Hematopoietic multipotent progenitor cell treated with erythropoietin and hydrocortisone succinate and interleukin-3 and kit ligand, for 15 days (in vitro differentiated cells): ENCODE data around the gene LY6G6D.

Experiments
- DNase-seq: peaks from one replicate; pipeline ENCODE4 v3.0.0-alpha.2; 2015; ENCODE audit warnings: low spot score

LY6G6D gene

GRCh38 chr6:31715022-31715958, at the start of gene LY6G6D:
Gene LY6G6D (plus strand): TSS chr6:31715348. CDS start chr6:31715356, 8 bp downstream.
- DNase-seq, result no peak

DNA sequence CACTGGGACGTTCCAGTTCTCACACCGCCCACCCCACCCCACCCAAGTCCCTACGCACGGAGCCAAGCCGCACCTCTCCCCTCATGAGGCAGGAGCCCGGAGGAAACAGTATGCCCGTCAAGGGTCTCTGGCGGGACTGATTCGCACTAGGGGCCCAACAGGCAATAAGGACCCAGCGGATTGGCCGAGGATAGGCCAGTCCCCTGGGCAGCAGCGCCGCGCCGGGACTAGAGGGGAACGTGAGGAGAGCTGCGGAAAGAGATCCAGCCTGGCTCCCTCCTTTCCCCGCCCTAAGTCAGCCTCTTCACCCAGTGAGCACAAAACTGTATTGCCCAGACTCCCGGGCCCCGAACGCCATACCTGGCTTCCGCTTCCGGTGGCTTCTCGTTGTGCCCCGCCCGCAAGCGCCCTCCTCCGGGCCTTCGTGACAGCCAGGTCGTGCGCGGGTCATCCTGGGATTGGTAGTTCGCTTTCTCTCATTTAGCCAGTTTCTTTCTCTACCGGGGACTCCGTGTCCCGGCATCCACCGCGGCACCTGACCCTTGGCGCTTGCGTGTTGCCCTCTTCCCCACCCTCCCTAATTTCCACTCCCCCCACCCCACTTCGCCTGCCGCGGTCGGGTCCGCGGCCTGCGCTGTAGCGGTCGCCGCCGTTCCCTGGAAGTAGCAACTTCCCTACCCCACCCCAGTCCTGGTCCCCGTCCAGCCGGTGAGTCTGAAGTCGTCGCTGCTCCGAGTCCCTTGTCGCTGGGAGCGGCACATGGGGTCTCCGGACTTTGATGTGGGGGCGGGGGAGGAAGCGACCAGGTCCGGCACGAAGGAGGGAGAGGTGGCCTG, 49.4 kb upstream of the LY6G6D start, which contains the start of gene CSNK2B:
TSS of gene CSNK2B (plus strand) at position 580 of the 836 bp plus-strand sequence. CDS start 752 bp downstream, outside the sequence.
- peak; percentile 98 for DNase-seq

GRCh38 chr6:31666337-31666965, 48.7 kb upstream of the LY6G6D start:
- DNase-seq, result no peak

- DNase-seq, result no peak
Observed at GRCh38 chr6:31669676-31670075, 45.5 kb upstream of the LY6G6D start, which contains the start of gene LY6G5B. Gene LY6G5B (plus strand): TSS chr6:31669976. CDS start chr6:31670951, 975 bp downstream.

- DNase-seq, result no peak
Observed at GRCh38 chr6:31676322-31676903, 38.7 kb upstream of the LY6G6D start.

DNA sequence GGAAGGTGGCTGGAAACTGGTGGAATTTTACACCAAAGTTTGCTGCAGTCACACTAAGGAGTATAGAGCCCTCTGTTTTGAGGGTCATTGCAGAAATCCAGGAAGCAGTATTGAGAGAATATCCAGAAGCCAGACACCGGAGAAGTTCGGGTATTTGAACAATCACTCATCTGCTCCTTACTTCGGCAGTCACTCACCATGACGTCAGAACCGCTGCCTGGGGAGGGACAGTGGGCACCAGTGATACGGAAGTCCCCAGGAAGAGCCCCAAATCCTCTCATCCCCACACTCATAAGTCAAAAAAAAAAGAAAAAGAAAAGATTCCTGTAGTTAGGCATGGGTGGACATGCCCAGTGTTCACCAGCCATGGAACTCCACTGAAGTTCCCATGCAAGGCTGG, 38.2 kb upstream of the LY6G6D start:
- DNase-seq, result no peak

- no peak for DNase-seq
Observed at GRCh38 chr6:31677955-31678354, 37.2 kb upstream of the LY6G6D start.

DNA sequence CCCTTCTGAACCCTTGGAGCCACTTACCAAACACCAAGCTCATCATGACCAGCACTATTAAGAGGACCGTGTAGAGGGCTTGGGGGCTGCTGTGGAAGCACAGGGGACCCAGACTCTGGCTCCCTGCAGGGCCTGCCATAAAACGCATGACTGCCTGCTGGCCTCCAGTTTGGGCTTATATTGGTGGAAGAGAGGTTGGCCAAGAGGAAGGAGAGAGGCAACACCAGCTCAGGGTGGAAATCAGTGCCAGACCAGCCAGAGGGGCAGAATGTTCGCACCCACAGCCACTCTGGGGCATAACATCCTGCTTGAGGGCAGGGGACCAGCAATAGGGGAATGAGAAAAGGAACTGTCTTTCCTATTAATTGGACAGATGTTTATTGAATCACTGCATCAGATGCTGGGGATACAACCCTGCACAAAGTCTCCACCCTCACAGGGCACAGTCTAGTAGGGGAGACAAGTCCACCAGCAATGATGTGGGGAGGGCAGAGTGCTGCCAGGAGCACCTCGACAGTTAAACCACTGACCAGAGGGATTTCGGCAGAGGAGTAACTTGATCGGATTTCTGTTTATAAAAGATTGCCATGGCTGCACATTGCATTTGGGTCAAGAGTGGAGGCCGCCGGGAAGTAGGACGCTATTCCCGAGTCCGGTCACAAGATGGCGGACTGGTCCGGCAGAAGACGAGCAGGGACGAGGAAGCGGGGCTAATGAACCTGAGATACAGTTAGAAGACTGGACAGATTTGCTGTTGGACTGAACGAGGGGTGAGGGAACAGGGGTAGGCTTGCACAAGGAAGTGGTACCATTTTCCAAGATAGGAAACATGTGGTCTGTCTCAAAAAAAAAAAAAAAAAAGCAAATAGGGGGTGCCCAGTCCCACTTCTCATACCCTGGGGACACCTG, 34.7 kb upstream of the LY6G6D start, which contains the start of gene LY6G5C:
TSS of gene LY6G5C (minus strand) at position 842 of the 909 bp plus-strand sequence. CDS start at position 148, 694 bp downstream.
- peak; percentile 76 for DNase-seq

GRCh38 chr6:31681135-31681671, 33.9 kb upstream of the LY6G6D start:
- no peak for DNase-seq

DNA sequence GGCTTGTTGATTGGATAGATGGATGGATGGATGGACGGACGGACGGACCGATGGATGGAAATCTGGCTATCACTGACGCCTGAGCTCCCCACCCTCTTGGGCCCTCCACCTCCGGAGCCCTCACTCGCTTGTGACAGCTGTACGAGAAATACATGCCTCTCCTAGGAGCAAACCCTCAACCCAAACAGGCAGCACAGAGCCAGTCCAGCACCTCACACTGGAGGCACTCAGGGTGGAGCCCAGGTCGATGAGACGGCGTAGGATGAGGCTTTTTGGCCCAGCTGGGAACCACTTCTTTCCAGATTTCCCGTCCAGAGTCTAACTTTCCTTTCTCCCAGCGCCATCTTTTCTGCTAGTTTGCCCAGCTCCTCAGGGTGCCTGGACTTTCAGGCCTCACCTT, 31.6 kb upstream of the LY6G6D start:
- DNase-seq, result no peak

DNA sequence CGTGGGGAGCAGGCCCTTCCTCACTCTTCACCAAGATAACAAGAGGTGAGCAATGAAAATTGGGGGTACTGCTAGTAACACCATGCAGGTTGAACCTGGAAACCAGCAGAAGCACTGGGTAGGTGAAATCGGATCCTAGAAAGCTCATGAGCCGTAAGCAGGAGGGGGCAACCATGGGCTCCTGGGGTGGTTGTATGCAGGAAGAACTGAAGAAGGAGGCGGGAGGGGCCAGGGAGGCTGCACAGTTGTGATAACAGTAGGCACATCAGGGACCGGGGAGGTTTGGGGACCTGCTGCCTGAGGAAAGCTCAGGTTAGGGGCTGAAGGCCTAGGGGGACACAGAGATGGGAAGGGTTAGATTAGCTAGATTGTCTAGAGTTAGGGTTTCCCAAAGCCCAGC, 28.7 kb upstream of the LY6G6D start:
- peak; percentile 58 for DNase-seq

GRCh38 chr6:31687321-31687720, 27.8 kb upstream of the LY6G6D start:
- no peak for DNase-seq

DNA sequence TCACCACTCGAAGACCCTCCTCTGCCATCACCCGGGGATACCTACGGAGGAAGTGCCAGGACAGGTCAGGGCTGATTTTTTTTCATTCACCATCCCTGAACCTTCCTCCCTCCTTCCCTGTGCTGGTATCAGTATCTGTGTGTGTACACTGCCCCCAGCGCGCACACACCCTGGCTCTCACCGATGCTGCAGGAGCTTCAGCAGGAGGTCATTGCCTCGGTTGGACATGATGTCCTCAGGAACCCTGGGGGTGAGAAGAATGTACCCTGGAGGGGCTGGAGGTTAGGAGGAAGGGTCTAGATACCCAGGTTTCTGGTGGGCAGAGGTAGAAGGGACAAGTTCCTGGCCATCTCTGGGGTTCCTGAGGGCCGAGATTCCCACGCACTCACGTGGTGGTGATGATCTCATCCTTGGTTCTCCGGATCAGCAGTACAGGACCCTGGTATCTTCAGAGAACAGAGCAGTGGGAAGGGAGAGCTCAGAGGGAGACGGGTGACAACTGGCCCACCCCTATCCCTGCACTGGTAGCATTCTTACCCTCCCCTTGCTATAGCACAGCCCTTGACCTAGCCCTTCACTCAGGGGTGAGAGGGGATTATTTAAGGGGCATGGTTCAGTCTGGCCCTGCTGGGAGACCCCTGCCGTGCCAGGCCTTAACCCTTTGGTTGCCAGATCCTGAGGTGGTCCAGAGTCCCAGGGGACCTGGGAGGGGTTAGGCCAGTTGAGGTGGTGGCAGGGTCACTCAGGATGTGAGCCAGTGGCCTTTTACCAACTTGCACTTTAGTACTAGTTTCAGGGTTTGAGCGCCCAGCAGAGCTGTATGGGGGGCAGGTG, 27.1 kb upstream of the LY6G6D start:
- no peak for DNase-seq

- no peak for DNase-seq
Observed at GRCh38 chr6:31689249-31690110, 25.7 kb upstream of the LY6G6D start.

GRCh38 chr6:31690231-31691077, 24.7 kb upstream of the LY6G6D start:
- peak; percentile 31 for DNase-seq

DNA sequence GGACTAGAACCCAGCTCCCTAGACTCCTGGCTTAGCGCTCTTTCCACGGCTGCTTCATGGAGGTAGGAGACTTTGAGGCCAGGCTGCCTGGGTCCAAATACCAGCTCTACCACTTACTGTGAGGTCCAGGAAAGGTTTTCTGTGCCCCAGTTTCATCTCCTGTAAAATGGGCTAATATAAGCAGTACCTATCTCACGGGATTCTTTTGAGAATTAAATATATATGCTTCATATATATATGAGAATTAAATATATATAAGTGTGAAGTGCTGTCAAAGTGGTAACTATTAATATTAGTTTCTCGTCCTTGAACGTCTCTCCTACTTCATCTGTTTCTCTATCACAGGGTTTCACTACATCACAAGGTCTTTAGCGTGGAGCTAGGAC, 24.1 kb upstream of the LY6G6D start:
- DNase-seq, result no peak

GRCh38 chr6:31691564-31692108, 23.5 kb upstream of the LY6G6D start:
- no peak for DNase-seq
